OCI-M1 (cell line): ENCODE results near the gene BORCS5.

ENCODE experiments used
- DNase-seq: peaks from one replicate; lab custom pipeline; 2025; lab: John Stamatoyannopoulos, UW

The BORCS5 gene

DNA sequence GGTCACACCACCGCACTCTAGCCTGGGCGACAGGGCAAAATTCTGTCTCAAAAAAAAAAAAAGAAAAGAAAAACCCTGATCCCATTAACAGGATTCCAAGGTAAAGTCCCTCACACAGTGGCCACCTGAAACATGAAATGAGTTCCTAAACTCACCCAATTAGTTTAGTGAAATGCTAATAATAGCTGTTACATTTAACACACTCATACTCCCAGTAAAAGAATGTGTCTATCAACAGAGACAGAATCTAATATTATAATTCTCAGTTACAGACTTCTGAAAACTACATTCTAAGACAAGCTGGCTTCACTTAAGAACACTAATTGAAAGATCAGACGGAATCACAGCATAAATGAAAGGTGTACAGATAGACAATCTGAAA is 161.6 kb downstream of the BORCS5 start:
- DNase-seq, result no peak

DNA sequence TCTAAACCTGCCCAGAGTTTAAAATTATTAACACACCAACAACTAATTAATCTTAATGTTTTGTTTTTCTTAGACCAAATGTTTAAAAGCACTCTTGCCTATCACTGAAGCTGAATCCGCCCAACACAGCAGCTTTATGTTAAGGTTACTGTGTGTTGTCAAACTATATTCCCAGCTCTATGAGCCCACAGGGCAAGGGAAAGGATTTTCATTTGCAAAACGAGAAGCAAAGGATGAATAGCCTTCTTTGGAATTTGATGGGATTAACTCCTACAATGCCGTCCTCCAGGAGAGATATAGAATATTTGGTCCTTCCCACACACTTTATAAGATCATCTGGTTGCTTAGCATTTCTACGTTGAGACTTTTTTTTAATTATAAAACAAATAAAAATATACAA is 162.0 kb downstream of the BORCS5 start:
- no peak for DNase-seq
